Astrocyte (in vitro differentiated cells and primary cell): ENCODE results near the gene TAF5L.

Experiments used
- EZH2 ChIP-seq: IDR thresholded peaks from 2 replicates; pipeline ENCODE4 v1.6.1; 2012; ENCODE audit warnings: mild to moderate bottlenecking, low read length, inconsistent platforms; ENCODE audit not compliant: insufficient read depth
- TF ChIP-seq, protein P1 (sequence below): IDR thresholded peaks from 2 replicates; pipeline ENCODE4 v1.5.1; 2011; ENCODE audit warnings: low read depth, mild to moderate bottlenecking, inconsistent platforms, low read length, moderate library complexity; ENCODE audit not compliant: insufficient read depth

DNA sequence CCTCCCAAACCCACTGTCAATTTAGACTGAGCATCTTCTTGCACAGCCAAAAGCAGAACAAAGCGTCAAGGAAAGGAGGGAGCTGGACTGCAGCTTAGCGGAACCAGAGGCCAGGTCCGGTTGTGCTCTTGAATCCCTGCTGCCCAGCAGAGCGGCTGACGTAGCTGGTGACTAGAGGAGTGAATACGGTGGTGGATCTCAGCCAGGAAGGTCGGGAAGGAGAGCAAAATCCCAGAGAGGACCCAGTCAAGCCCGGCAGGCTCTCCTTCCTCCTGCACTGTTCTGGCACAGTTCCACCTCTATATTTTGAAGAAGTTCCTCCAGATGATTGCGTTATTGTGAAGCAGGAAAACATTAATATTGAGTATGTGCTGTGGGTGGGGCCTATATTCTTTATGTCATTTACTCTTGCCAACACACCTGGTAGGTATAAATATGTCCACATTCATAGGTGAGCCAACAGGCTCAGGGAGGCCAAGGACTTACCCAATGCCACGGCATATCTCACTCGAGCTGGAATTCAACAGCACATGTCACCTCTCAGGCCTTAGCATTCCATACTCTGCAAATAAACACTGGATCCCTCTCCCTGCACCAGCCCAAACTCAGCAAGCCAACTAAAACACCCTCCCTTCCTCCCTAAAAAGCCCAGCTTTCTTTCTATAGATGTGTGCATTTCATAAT is 43.8 kb downstream of the TAF5L start:
- TF ChIP-seq, protein P1, sequence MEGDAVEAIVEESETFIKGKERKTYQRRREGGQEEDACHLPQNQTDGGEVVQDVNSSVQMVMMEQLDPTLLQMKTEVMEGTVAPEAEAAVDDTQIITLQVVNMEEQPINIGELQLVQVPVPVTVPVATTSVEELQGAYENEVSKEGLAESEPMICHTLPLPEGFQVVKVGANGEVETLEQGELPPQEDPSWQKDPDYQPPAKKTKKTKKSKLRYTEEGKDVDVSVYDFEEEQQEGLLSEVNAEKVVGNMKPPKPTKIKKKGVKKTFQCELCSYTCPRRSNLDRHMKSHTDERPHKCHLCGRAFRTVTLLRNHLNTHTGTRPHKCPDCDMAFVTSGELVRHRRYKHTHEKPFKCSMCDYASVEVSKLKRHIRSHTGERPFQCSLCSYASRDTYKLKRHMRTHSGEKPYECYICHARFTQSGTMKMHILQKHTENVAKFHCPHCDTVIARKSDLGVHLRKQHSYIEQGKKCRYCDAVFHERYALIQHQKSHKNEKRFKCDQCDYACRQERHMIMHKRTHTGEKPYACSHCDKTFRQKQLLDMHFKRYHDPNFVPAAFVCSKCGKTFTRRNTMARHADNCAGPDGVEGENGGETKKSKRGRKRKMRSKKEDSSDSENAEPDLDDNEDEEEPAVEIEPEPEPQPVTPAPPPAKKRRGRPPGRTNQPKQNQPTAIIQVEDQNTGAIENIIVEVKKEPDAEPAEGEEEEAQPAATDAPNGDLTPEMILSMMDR: no peak
- no peak for TF ChIP-seq EZH2
